Endothelial cell of umbilical vein (primary cell): Measurements from ENCODE around the gene PRR23C. TPM values are rescaled to one million over a fixed set of nuclear protein-coding genes. Genes with fewer than 3 reads are reported as not detected.

Experiments used
- BruUV-seq: library from RNA; stranded (reverse); fragments of 400-500 nt; replicated peaks from 2 replicates; lab custom pipeline; 2021; lab: Mats Ljungman, UMichigan
- CTCF ChIA-PET: fragments of 300-600, 350-600 bp; sonication (Branson Sonifier 250); formaldehyde crosslinking; loops from one replicate; lab custom pipeline; 2021; ENCODE audit warnings: antibody characterized with exemption, inconsistent platforms; lab: Charles Lee
- POLR2A ChIA-PET: fragments of 300-600, 350-600 bp; sonication (Branson Sonifier 250); formaldehyde crosslinking; loops from one replicate; lab custom pipeline; 2021; ENCODE audit warnings: antibody characterized with exemption, inconsistent platforms; lab: Charles Lee
- DNase-seq: peaks from one replicate; pipeline ENCODE4 v3.0.0-alpha.2; 2011; ENCODE audit warnings: low read depth, low spot score
- FAIRE-seq: peaks from 2 replicates; lab custom pipeline; 2011; peaks lifted over from hg19 to GRCh38; lab: Jason Lieb, UNC
- H2AFZ ChIP-seq: 2 replicates; pipeline ENCODE4 v1.6.0; 2012; ENCODE audit warnings: low read depth, low read length, control low read depth, inconsistent platforms
- H3K27ac ChIP-seq: 2 replicates; pipeline ENCODE4 v1.5.1; 2011; ENCODE audit warnings: low read depth, mild to moderate bottlenecking, control low read depth, low read length, moderate library complexity; ENCODE audit not compliant: insufficient read depth
- H3K27me3 ChIP-seq, 2 experiments: 2 replicates each; pipeline versions ENCODE4 v1.6.0 to v1.6.1; 2011; ENCODE audit warnings: low read length in 2 of 2, mixed read lengths in 1 of 2; ENCODE audit not compliant: control insufficient read depth in 2 of 2, insufficient read depth in 2 of 2
- H3K36me3 ChIP-seq, 2 experiments: 2 replicates in 1 of 2; 3 replicates in 1 of 2; pipeline ENCODE4 v1.5.1; 2011; ENCODE audit warnings: low read length in 2 of 2, mild to moderate bottlenecking in 1 of 2, moderate library complexity in 1 of 2; ENCODE audit not compliant: control insufficient read depth in 2 of 2, insufficient read depth in 2 of 2; ENCODE audit errors: extremely low read depth in 1 of 2
- H3K4me1 ChIP-seq: 3 replicates; pipeline ENCODE4 v1.5.1; 2011; ENCODE audit warnings: mild to moderate bottlenecking, low read length; ENCODE audit not compliant: control insufficient read depth, insufficient read depth; ENCODE audit errors: extremely low read depth
- H3K4me2 ChIP-seq: 2 replicates; pipeline ENCODE4 v1.6.1; 2011; ENCODE audit warnings: low read length, control low read depth, mixed read lengths; ENCODE audit not compliant: insufficient read depth
- H3K4me3 ChIP-seq, 3 experiments: fragments of 200-600 bp in 1 of 3; sonication (generic), shearing (Covaris generic) in 1 of 3; replicated peaks in 1 of 3; 2 replicates each; pipeline ENCODE4 v1.5.1; 2011 to 2016; ENCODE audit warnings: control low read depth in 3 of 3, low read length in 3 of 3, mild to moderate bottlenecking in 2 of 3, inconsistent platforms in 1 of 3, low read depth in 1 of 3, moderate library complexity in 1 of 3; ENCODE audit not compliant: insufficient read depth in 1 of 3
- H3K79me2 ChIP-seq: 2 replicates; pipeline ENCODE4 v1.6.0; 2012; ENCODE audit warnings: low read length, inconsistent platforms; ENCODE audit not compliant: control insufficient read depth, insufficient read depth
- H3K9ac ChIP-seq: replicated peaks from 2 replicates; pipeline ENCODE3; 2011; ENCODE audit warnings: low read length, control low read depth; ENCODE audit not compliant: insufficient read depth; ENCODE audit errors: extremely low read depth
- H3K9me1 ChIP-seq: replicated peaks from 3 replicates; pipeline ENCODE4 v1.6.0; 2011; ENCODE audit warnings: mild to moderate bottlenecking, low read length; ENCODE audit not compliant: control insufficient read depth, insufficient read depth; ENCODE audit errors: extremely low read depth
- H3K9me3 ChIP-seq: replicated peaks from 2 replicates; pipeline ENCODE4 v1.5.1; 2012; ENCODE audit warnings: low read length, inconsistent platforms; ENCODE audit not compliant: control insufficient read depth, insufficient read depth
- H4K20me1 ChIP-seq: replicated peaks from 2 replicates; pipeline ENCODE3; 2011; ENCODE audit warnings: mild to moderate bottlenecking, low read length; ENCODE audit not compliant: control insufficient read depth, insufficient read depth; ENCODE audit errors: extremely low read depth
- CTCF ChIP-seq, 2 donors: IDR thresholded peaks; 1 replicate in 1 of 2; 2 replicates in 1 of 2; pipeline ENCODE4 v1.5.1; 2011; ENCODE audit warnings: low read length in 2 of 2, mild to moderate bottlenecking in 2 of 2, moderate library complexity in 2 of 2, control low read depth in 1 of 2, inconsistent platforms in 1 of 2, low read depth in 1 of 2; ENCODE audit not compliant: insufficient read depth in 1 of 2; ENCODE audit errors: extremely low read depth in 1 of 2
- EZH2 ChIP-seq: IDR thresholded peaks from 2 replicates; pipeline ENCODE4 v1.6.1; 2012; ENCODE audit warnings: borderline replicate concordance, low read depth, mild to moderate bottlenecking, moderate library complexity, low read length, inconsistent platforms; ENCODE audit not compliant: severe bottlenecking
- FOS ChIP-seq: IDR thresholded peaks from 2 replicates; pipeline ENCODE4 v1.6.1; 2011; ENCODE audit warnings: mild to moderate bottlenecking, low read length, moderate library complexity, borderline replicate concordance; ENCODE audit not compliant: insufficient read depth
- GATA2 ChIP-seq: IDR thresholded peaks from 2 replicates; pipeline ENCODE4 v1.7.0; 2011; ENCODE audit warnings: low read depth, mild to moderate bottlenecking, moderate library complexity, mixed read lengths, low read length; ENCODE audit not compliant: insufficient read length, insufficient read depth
- JUN ChIP-seq: IDR thresholded peaks from 2 replicates; pipeline ENCODE4 v1.6.1; 2011; ENCODE audit warnings: borderline replicate concordance, low read depth; ENCODE audit not compliant: insufficient read length, insufficient read depth
- MAX ChIP-seq: IDR thresholded peaks from 2 replicates; pipeline ENCODE4 v1.6.1; 2011; ENCODE audit not compliant: insufficient read depth, insufficient read length
- MYC ChIP-seq: IDR thresholded peaks from one replicate; pipeline ENCODE4 v1.6.1; 2011; ENCODE audit warnings: mild to moderate bottlenecking, low read depth, low read length
- POLR2A ChIP-seq: IDR thresholded peaks from 2 replicates; pipeline ENCODE4 v1.6.1; 2012; ENCODE audit warnings: low read depth, mild to moderate bottlenecking, control low read depth, low read length
- POLR2AphosphoS5 ChIP-seq: IDR thresholded peaks from 2 replicates; pipeline ENCODE4 v1.6.1; 2012; ENCODE audit warnings: low read depth, mild to moderate bottlenecking, control low read depth, low read length, moderate library complexity; ENCODE audit not compliant: insufficient read depth
- dilution Hi-C: fragments of 300-500 bp; cut with MboI; formaldehyde crosslinking; loops from one replicate; pipeline ENCODE4 v1.15.0; 2019; ENCODE audit warnings: low sequenced_read_pairs; ENCODE audit not compliant: extremely low pct_ligation_motif_present
- intact Hi-C: fragments of 100-400 bp; cut with micrococcal nuclease; formaldehyde crosslinking; loops from one replicate; pipeline ENCODE4 v1.10.0; 2022
- polyA plus RNA-seq, 4 experiments: library from polyadenylated mRNA; depleted of rRNA in 3 of 4; stranded (reverse) in 3 of 4; unstranded in 1 of 4; fragments of >200 nt; gene quantifications; 2 replicates each; pipeline versions ENCODE4 v1.2.1 to v1.2.3, GENCODE V29; 2011 to 2012; ENCODE audit warnings: missing spikeins in 1 of 4
- total RNA-seq: library from RNA; stranded (reverse); gene quantifications from 2 replicates; pipeline ENCODE4 v1.2.3, GENCODE V29; 2021

The PRR23C gene
- total and polyA plus RNA-seq, 2 donors (not counting 3 experiments of a cell fraction or from before 2014, with no cell fraction given), result not detected

GRCh38 chr3:139088462-139089324, 44.0 kb upstream of the PRR23C start:
- DNase-seq (no peak), FAIRE-seq (no peak)
- TF ChIP-seq JUN (no peak), FOS (no peak), POLR2AphosphoS5 (no peak), GATA2 (no peak), EZH2 (no peak), CTCF (IDR thresholded peaks at IDR 0.05; ENCODE audit: extremely low read depth in 1 of 2, insufficient read depth in 1 of 2, low read depth in 1 of 2, low read length in 2 of 2) (no peak), POLR2A (no peak), MYC (no peak), MAX (no peak)

More at GRCh38 chr3:139088462-139089324, 44.0 kb upstream of the PRR23C start:
- Histone ChIP-seq H3K9me3 (no peaks in the 10 kb centered on the region), H2AFZ (no peak overlapping the region), H3K4me3 (no peak overlapping the region), H3K9me1 (no peaks in the 10 kb centered on the region), H3K9ac (no peak overlapping the region), H4K20me1 (no peaks in the 10 kb centered on the region), H3K27me3 (no peaks in the 10 kb centered on the region), H3K79me2 (no peaks in the 10 kb centered on the region), H3K4me1 (no peaks in the 10 kb centered on the region), H3K36me3 (no peaks in the 10 kb centered on the region), H3K4me2 (no peak overlapping the region), H3K27ac (no peak overlapping the region)
- dilution Hi-C loops (no loop called here), intact Hi-C loops (no loop called here)
- CTCF ChIA-PET, result interaction anchor here (1.0 to 2.0 kb wide), 3 partner anchors 9 to 23 kb away, joined by 3 to 10 read pairs (median 5); no protein-coding TSS in a partner anchor
- BruUV-seq, result no TSS peak
- POLR2A ChIA-PET, result no interaction called here
